ENCODE measurements around the gene SDK1. TPM values are rescaled to one million over a fixed set of nuclear protein-coding genes. Genes with fewer than 3 reads are reported as not detected.

Gene SDK1
- total RNA-seq, 3 donors from 2014 or later (not counting 1 experiment from before 2014, with no cell fraction given) = 0.05 to 0.11 TPM; not detected in 1

- Histone ChIP-seq H3K27ac (ENCODE audit: low read length) (no peak overlapping the region), H3K36me3 (ENCODE audit: control insufficient read depth, insufficient read depth, low read length) (no peaks in the 10 kb centered on the region), H3K9me3 (ENCODE audit: control insufficient read depth, insufficient read depth, low read length) (no peaks in the 10 kb centered on the region), H3K4me3 (ENCODE audit: low read length) (no peak overlapping the region), H3K27me3 (ENCODE audit: control insufficient read depth, insufficient read depth, low read length) (peaks cover 3% of the 10 kb centered on the region), H3K4me1 (ENCODE audit: control insufficient read depth, insufficient read depth, low read length) (no peaks in the 10 kb centered on the region)
- intact Hi-C loops (cut with micrococcal nuclease) = no loop called here
- H3K9me3 Mint-ChIP-seq = no peaks in the 10 kb centered on the region
- 90% methylated on average over 20 of the region's 21 CpGs for WGBS (ENCODE audit: insufficient coverage)
- no peak overlapping the region for H3K27ac Mint-ChIP-seq
- no peaks in the 10 kb centered on the region for H3K36me3 Mint-ChIP-seq
- no peak for TF ChIP-seq CTCF (IDR thresholded peaks at IDR 0.05)
- peaks cover 3 to 22% of the 10 kb centered on the region in 2 donors for H3K27me3 Mint-ChIP-seq (ENCODE audit: low read depth in 2 of 2)
- no peak for DNase-seq
- peaks cover 0 to 7% of the 10 kb centered on the region in 2 donors for H3K4me1 Mint-ChIP-seq
- no peak for ATAC-seq
- H3K4me3 Mint-ChIP-seq = no peak overlapping the region
Observed at GRCh38 chr7:4066626-4067475, 765.8 kb downstream of the SDK1 start.

- TF ChIP-seq CTCF (IDR thresholded peaks at IDR 0.05) = no peak
- ATAC-seq (no peak), DNase-seq (no peak)
- no peaks in the 10 kb centered on the region for H3K4me1 ChIP-seq (ENCODE audit: control insufficient read depth, insufficient read depth, low read length)
- Mint-ChIP-seq H3K27me3 (ENCODE audit: low read depth in 2 of 2) (peaks cover 3 to 20% of the 10 kb centered on the region in 2 donors), H3K27ac (no peak overlapping the region), H3K9me3 (no peaks in the 10 kb centered on the region), H3K4me1 (peaks cover 0 to 7% of the 10 kb centered on the region in 2 donors), H3K36me3 (no peaks in the 10 kb centered on the region), H3K4me3 (no peak overlapping the region)
- H3K27ac ChIP-seq (ENCODE audit: low read length) = no peak overlapping the region
- H3K9me3 ChIP-seq (ENCODE audit: control insufficient read depth, insufficient read depth, low read length) = no peaks in the 10 kb centered on the region
- H3K36me3 ChIP-seq (ENCODE audit: control insufficient read depth, insufficient read depth, low read length) = no peaks in the 10 kb centered on the region
- no peak overlapping the region for H3K4me3 ChIP-seq (ENCODE audit: low read length)
- peaks cover 3% of the 10 kb centered on the region for H3K27me3 ChIP-seq (ENCODE audit: control insufficient read depth, insufficient read depth, low read length)
- intact Hi-C loops (cut with micrococcal nuclease) = no loop called here
Observed at GRCh38 chr7:4067476-4067760, 766.4 kb downstream of the SDK1 start.

- no peak for TF ChIP-seq CTCF (IDR thresholded peaks at IDR 0.05)
- Histone ChIP-seq H3K36me3 (ENCODE audit: control insufficient read depth, insufficient read depth, low read length) (no peaks in the 10 kb centered on the region), H3K4me3 (ENCODE audit: low read length) (no peak overlapping the region), H3K27me3 (ENCODE audit: control insufficient read depth, insufficient read depth, low read length) (peaks cover 3% of the 10 kb centered on the region), H3K9me3 (ENCODE audit: control insufficient read depth, insufficient read depth, low read length) (no peaks in the 10 kb centered on the region), H3K27ac (ENCODE audit: low read length) (no peak overlapping the region), H3K4me1 (ENCODE audit: control insufficient read depth, insufficient read depth, low read length) (no peaks in the 10 kb centered on the region)
- H3K27me3 Mint-ChIP-seq (ENCODE audit: low read depth in 2 of 2) = peaks cover 3 to 16% of the 10 kb centered on the region in 2 donors
- ATAC-seq (no peak), DNase-seq (no peak)
- H3K27ac Mint-ChIP-seq = no peak overlapping the region
- WGBS (ENCODE audit: insufficient coverage) = 63% methylated on average over 4 of the region's 4 CpGs
- peaks cover 0 to 7% of the 10 kb centered on the region in 2 donors for H3K4me1 Mint-ChIP-seq
- H3K9me3 Mint-ChIP-seq = no peaks in the 10 kb centered on the region
- H3K4me3 Mint-ChIP-seq = no peak overlapping the region
- no peaks in the 10 kb centered on the region for H3K36me3 Mint-ChIP-seq
- intact Hi-C loops (cut with micrococcal nuclease) = no loop called here
Observed at GRCh38 chr7:4067874-4068273, 766.8 kb downstream of the SDK1 start.

GRCh38 chr7:4068286-4068685, 767.2 kb downstream of the SDK1 start:
- Mint-ChIP-seq H3K27me3 (ENCODE audit: low read depth in 2 of 2) (peaks cover 2 to 12% of the 10 kb centered on the region in 2 donors), H3K9me3 (no peaks in the 10 kb centered on the region), H3K4me3 (no peak overlapping the region), H3K27ac (no peak overlapping the region), H3K4me1 (peaks cover 0 to 7% of the 10 kb centered on the region in 2 donors), H3K36me3 (no peaks in the 10 kb centered on the region)
- no peak for ATAC-seq
- Histone ChIP-seq H3K4me3 (ENCODE audit: low read length) (no peak overlapping the region), H3K9me3 (ENCODE audit: control insufficient read depth, insufficient read depth, low read length) (no peaks in the 10 kb centered on the region), H3K27ac (ENCODE audit: low read length) (no peak overlapping the region), H3K4me1 (ENCODE audit: control insufficient read depth, insufficient read depth, low read length) (no peaks in the 10 kb centered on the region), H3K36me3 (ENCODE audit: control insufficient read depth, insufficient read depth, low read length) (no peaks in the 10 kb centered on the region), H3K27me3 (ENCODE audit: control insufficient read depth, insufficient read depth, low read length) (peaks cover 2% of the 10 kb centered on the region)
- no peak for TF ChIP-seq CTCF (IDR thresholded peaks at IDR 0.05)
- DNase-seq = no peak
- WGBS (ENCODE audit: insufficient coverage) = 86% methylated on average over 7 of the region's 7 CpGs
- intact Hi-C loops (cut with micrococcal nuclease) = no loop called here
